OCI-LY1 (cell line): ENCODE results near the gene MAP2.

ENCODE experiments used
- H2AFZ ChIP-seq: fragments of 200-600 bp; sonication (generic), shearing (Covaris generic); 2 replicates; pipeline ENCODE4 v1.6.0; 2014; ENCODE audit warnings: antibody characterized with exemption, mild to moderate bottlenecking, low read length
- H3F3A ChIP-seq: fragments of 200-600 bp; sonication (generic), shearing (Covaris generic); 2 replicates; pipeline ENCODE4 v1.6.0; 2014; ENCODE audit warnings: mild to moderate bottlenecking, antibody characterized with exemption, low read length, moderate library complexity; ENCODE audit not compliant: insufficient read depth
- H3K27ac ChIP-seq: fragments of 200-600 bp; sonication (generic); 2 replicates; pipeline ENCODE4 v1.5.1; 2014; ENCODE audit warnings: low read length, mixed run types, mild to moderate bottlenecking, low read depth; ENCODE audit not compliant: poor library complexity, severe bottlenecking
- H3K27me3 ChIP-seq: fragments of 200-600 bp; sonication (generic); 2 replicates; pipeline ENCODE4 v1.6.0; 2014; ENCODE audit warnings: antibody characterized with exemption, mild to moderate bottlenecking, low read length, moderate library complexity; ENCODE audit not compliant: insufficient read depth
- H3K36me3 ChIP-seq: fragments of 200-600 bp; sonication (generic); 2 replicates; pipeline ENCODE4 v1.6.1; 2014; ENCODE audit warnings: mild to moderate bottlenecking, antibody characterized with exemption, low read length, moderate library complexity, mixed read lengths; ENCODE audit not compliant: insufficient read depth
- H3K4me1 ChIP-seq: fragments of 200-600 bp; sonication (generic); 2 replicates; pipeline ENCODE4 v1.5.1; 2014; ENCODE audit warnings: mild to moderate bottlenecking, low read length, moderate library complexity; ENCODE audit not compliant: insufficient read depth, severe bottlenecking
- H3K4me2 ChIP-seq: fragments of 200-600 bp; sonication (generic), shearing (Covaris generic); 2 replicates; pipeline ENCODE4 v1.6.1; 2014; ENCODE audit warnings: low read length
- H3K4me3 ChIP-seq: fragments of 200-600 bp; sonication (generic); 2 replicates; pipeline ENCODE4 v1.5.1; 2014; ENCODE audit warnings: low read length, low read depth, mild to moderate bottlenecking, mixed read lengths; ENCODE audit not compliant: poor library complexity, severe bottlenecking
- H3K79me2 ChIP-seq: fragments of 200-600 bp; shearing (Covaris generic); 2 replicates; pipeline ENCODE4 v1.6.1; 2016; ENCODE audit warnings: mixed run types, low read length, mixed read lengths; ENCODE audit not compliant: insufficient read depth
- H3K9ac ChIP-seq: fragments of 200-600 bp; sonication (generic), shearing (Covaris generic); 2 replicates; pipeline ENCODE4 v1.6.1; 2014; ENCODE audit warnings: mild to moderate bottlenecking, low read length, mixed read lengths
- H3K9me2 ChIP-seq: fragments of 200-600 bp; sonication (generic), shearing (Covaris generic); 2 replicates; pipeline ENCODE4 v1.6.1; 2014; ENCODE audit warnings: low read depth, mild to moderate bottlenecking, low read length, mixed read lengths
- H3K9me3 ChIP-seq: fragments of 200-600 bp; shearing (Covaris generic); 2 replicates; pipeline ENCODE4 v1.6.1; 2014; ENCODE audit warnings: low read length, mixed read lengths
- H4K20me1 ChIP-seq: fragments of 200-600 bp; sonication (generic), shearing (Covaris generic); 2 replicates; pipeline ENCODE4 v1.6.0; 2016; ENCODE audit warnings: mild to moderate bottlenecking, low read length; ENCODE audit not compliant: insufficient read depth
- CTCF ChIP-seq: fragments of 200-600 bp; sonication (generic), shearing (Covaris generic); IDR thresholded peaks from 2 replicates; pipeline ENCODE4 v1.5.1; 2017; ENCODE audit warnings: mild to moderate bottlenecking, antibody characterized with exemption, low read length, moderate library complexity, mixed read lengths
- EZH2 ChIP-seq: fragments of 200-600 bp; sonication (generic), shearing (Covaris generic); IDR thresholded peaks from 2 replicates; pipeline ENCODE4 v1.8.0; 2017; ENCODE audit warnings: borderline replicate concordance, mixed run types, mild to moderate bottlenecking, antibody characterized with exemption, low read length, moderate library complexity, mixed read lengths

The MAP2 gene

GRCh38 chr2:209702775-209703174, 278.9 kb downstream of the MAP2 start:
- Histone ChIP-seq H2AFZ (no peak overlapping the region), H3K4me2 (no peak overlapping the region), H3F3A (no peaks in the 10 kb centered on the region; the same call in 1 of the 2 replicates), H4K20me1 (no peaks in the 10 kb centered on the region), H3K27me3 (no peaks in the 10 kb centered on the region), H3K9me2 (no peaks in the 10 kb centered on the region), H3K36me3 (no peaks in the 10 kb centered on the region), H3K79me2 (no peaks in the 10 kb centered on the region), H3K9me3 (no peaks in the 10 kb centered on the region), H3K27ac (no peak overlapping the region), H3K4me1 (no peaks in the 10 kb centered on the region), H3K9ac (no peak overlapping the region), H3K4me3 (no peak overlapping the region)
- TF ChIP-seq CTCF (no peak), EZH2 (no peak)

DNA sequence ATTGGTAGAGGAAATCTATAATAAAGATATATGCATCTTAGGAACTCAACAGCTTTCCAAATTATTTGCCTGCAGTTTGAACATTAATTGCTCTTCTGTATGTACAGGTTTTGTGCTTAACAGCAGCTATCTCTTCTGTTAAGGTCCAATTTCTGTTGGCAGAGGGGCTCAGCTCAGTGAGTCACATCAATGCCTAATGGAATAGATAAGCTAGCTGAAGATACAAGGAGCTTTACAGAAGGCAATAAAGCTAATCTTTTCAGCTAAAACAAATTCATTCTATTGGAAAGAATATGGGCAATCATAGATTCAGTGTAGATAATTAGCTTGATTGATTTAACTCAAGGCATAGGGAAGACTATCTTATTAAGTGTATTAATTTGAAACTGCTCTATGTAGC, 289.4 kb downstream of the MAP2 start:
- Histone ChIP-seq H3K4me2 (no peak overlapping the region), H3K4me3 (no peak overlapping the region), H3K9ac (no peak overlapping the region), H3F3A (no peaks in the 10 kb centered on the region), H4K20me1 (no peaks in the 10 kb centered on the region), H3K27ac (no peak overlapping the region), H3K9me3 (no peaks in the 10 kb centered on the region), H3K79me2 (no peaks in the 10 kb centered on the region), H3K9me2 (no peaks in the 10 kb centered on the region), H3K4me1 (no peaks in the 10 kb centered on the region), H3K36me3 (no peaks in the 10 kb centered on the region), H3K27me3 (no peaks in the 10 kb centered on the region), H2AFZ (no peak overlapping the region)
- TF ChIP-seq CTCF, result no peak
- TF ChIP-seq EZH2, result no peak

GRCh38 chr2:209719034-209719433, 295.2 kb downstream of the MAP2 start:
- no peaks in the 10 kb centered on the region for H3K9me3 ChIP-seq
- no peaks in the 10 kb centered on the region for H3K9me2 ChIP-seq
- H3K4me2 ChIP-seq, result no peak overlapping the region
- no peak for TF ChIP-seq CTCF
- TF ChIP-seq EZH2, result no peak
- no peaks in the 10 kb centered on the region for H3K79me2 ChIP-seq
- no peaks in the 10 kb centered on the region for H3F3A ChIP-seq
- H2AFZ ChIP-seq, result no peak overlapping the region
- no peak overlapping the region for H3K4me3 ChIP-seq
- H3K36me3 ChIP-seq, result no peaks in the 10 kb centered on the region
- no peaks in the 10 kb centered on the region for H4K20me1 ChIP-seq
- no peaks in the 10 kb centered on the region for H3K4me1 ChIP-seq
- no peaks in the 10 kb centered on the region for H3K27me3 ChIP-seq
- no peak overlapping the region for H3K9ac ChIP-seq
- no peak overlapping the region for H3K27ac ChIP-seq
